ENCODE results near the gene GTF2F1. TPM values are rescaled to one million over a fixed set of nuclear protein-coding genes. Genes with fewer than 3 reads are reported as not detected.

Gene GTF2F1
- total and polyA plus RNA-seq, 2 experiments from 2014 or later, result 43.0 to 96.7 TPM

- Histone ChIP-seq H3K9me3 (ENCODE audit: low read depth) (no peaks in the 10 kb centered on the region), H3K27me3 (no peaks in the 10 kb centered on the region), H3K4me3 (no peak overlapping the region), H3K27ac (no peak overlapping the region), H3K4me1 (ENCODE audit: low read depth) (no peaks in the 10 kb centered on the region), H3K36me3 (peaks cover 52% of the 10 kb centered on the region)
- TF ChIP-seq CTCF (IDR thresholded peaks at IDR 0.05; ENCODE audit: low read depth, low read length), result no peak
- no peak for DNase-seq (ENCODE audit: low read depth in 1 of 2, low spot score in 1 of 2)
Measured at GRCh38 chr19:6383188-6383587, 9.8 kb downstream of the GTF2F1 start.

GRCh38 chr19:6381030-6381750 lies 11.8 kb downstream of the GTF2F1 start:
- Histone ChIP-seq H3K4me3 (no peak overlapping the region), H3K4me1 (ENCODE audit: low read depth) (no peaks in the 10 kb centered on the region), H3K27ac (no peak overlapping the region), H3K36me3 (peaks cover 38% of the 10 kb centered on the region), H3K27me3 (no peaks in the 10 kb centered on the region), H3K9me3 (ENCODE audit: low read depth) (no peaks in the 10 kb centered on the region)
- no peak for TF ChIP-seq CTCF (IDR thresholded peaks at IDR 0.05; ENCODE audit: low read depth, low read length)
- DNase-seq (ENCODE audit: low read depth in 1 of 2, low spot score in 1 of 2), result no peak

GRCh38 chr19:6379744-6380143 lies 13.2 kb downstream of the GTF2F1 start:
- no peak for DNase-seq (ENCODE audit: low read depth in 1 of 2, low spot score in 1 of 2)
- H3K36me3 ChIP-seq, result peaks cover 28% of the 10 kb centered on the region

GRCh38 chr19:6378486-6378885 lies 14.5 kb downstream of the GTF2F1 start:
- Histone ChIP-seq H3K4me1 (ENCODE audit: low read depth) (peaks cover 4% of the 10 kb centered on the region), H3K9me3 (ENCODE audit: low read depth) (no peaks in the 10 kb centered on the region), H3K36me3 (peaks cover 28% of the 10 kb centered on the region), H3K27ac (peak overlapping the region; percentile 48), H3K27me3 (no peaks in the 10 kb centered on the region), H3K4me3 (no peak overlapping the region)
- no peak for TF ChIP-seq CTCF (IDR thresholded peaks at IDR 0.05; ENCODE audit: low read depth, low read length)
- no peak for DNase-seq (ENCODE audit: low read depth in 1 of 2, low spot score in 1 of 2)

More at GRCh38 chr19:6379744-6380143, 13.2 kb downstream of the GTF2F1 start:
- Histone ChIP-seq H3K4me3 (no peak overlapping the region), H3K4me1 (ENCODE audit: low read depth) (no peaks in the 10 kb centered on the region), H3K27me3 (no peaks in the 10 kb centered on the region), H3K9me3 (ENCODE audit: low read depth) (no peaks in the 10 kb centered on the region), H3K27ac (no peak overlapping the region)
- TF ChIP-seq CTCF (IDR thresholded peaks at IDR 0.05; ENCODE audit: low read depth, low read length), result no peak

- peak overlapping the region; percentile 48 for H3K27ac ChIP-seq
- H3K27me3 ChIP-seq, result no peaks in the 10 kb centered on the region
- H3K36me3 ChIP-seq, result peaks cover 24% of the 10 kb centered on the region
- DNase-seq (ENCODE audit: low read depth in 1 of 2, low spot score in 1 of 2), result peak in 1 of 2 donors; percentile 47
- no peak for TF ChIP-seq CTCF (IDR thresholded peaks at IDR 0.05; ENCODE audit: low read depth, low read length)
- peaks cover 4% of the 10 kb centered on the region for H3K4me1 ChIP-seq (ENCODE audit: low read depth)
- H3K4me3 ChIP-seq, result no peak overlapping the region
- H3K9me3 ChIP-seq (ENCODE audit: low read depth), result no peaks in the 10 kb centered on the region
Measured at GRCh38 chr19:6378041-6378440, 14.9 kb downstream of the GTF2F1 start.

Data from cardiac muscle cell (in vitro differentiated cells and primary cell).